Endothelial cell of hepatic sinusoid (primary cell): ENCODE data around the gene SDHC.
"Not testable (repeated sequence)": the region's sequence is repeated elsewhere in the genome, so short reads cannot be mapped to it uniquely, and the experiment has no call there.

Experiments
- in situ Hi-C: cut with HindIII; loops from 2 replicates; pipeline ENCODE4 v1.10.0; 2017; ENCODE audit warnings: low sequenced_read_pairs

Gene SDHC

DNA sequence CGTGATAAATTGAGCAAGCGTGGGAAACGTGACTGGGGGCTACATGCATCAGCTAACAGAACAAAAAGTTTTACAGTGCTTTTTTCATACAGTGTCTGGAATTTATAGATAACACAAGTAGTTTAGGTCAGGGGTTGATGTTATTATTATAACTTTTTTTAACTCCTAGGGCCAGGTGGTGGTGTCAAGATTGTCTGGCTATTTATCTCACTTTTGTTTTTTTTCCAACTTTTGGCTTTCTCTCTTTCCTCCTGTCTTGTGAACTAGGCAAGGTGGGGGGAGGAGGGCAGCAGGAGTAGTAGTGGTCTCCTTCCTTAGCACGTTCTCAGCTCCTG is 96.4 kb downstream of the SDHC start:
- in situ Hi-C loops = not testable (repeated sequence)
